Panc1 (cell line): ENCODE results near the gene EIF2B2.

Experiments used
- POLR2AphosphoS5 ChIP-seq: IDR thresholded peaks from 2 replicates; pipeline ENCODE4 v1.6.1; 2012; ENCODE audit warnings: mild to moderate bottlenecking, low read depth, low read length, moderate library complexity
- TF ChIP-seq, protein P1 (sequence below): fragments of 450-650 bp; IDR thresholded peaks from 2 replicates; pipeline ENCODE4 v1.5.1; 2017; ENCODE audit warnings: mild to moderate bottlenecking
- TF ChIP-seq, protein P2 (sequence below), 2 experiments: IDR thresholded peaks; 2 replicates each; pipeline ENCODE4 v1.6.1; 2011 to 2012; ENCODE audit warnings: low read depth in 2 of 2, control low read depth in 1 of 2, low read length in 1 of 2, mild to moderate bottlenecking in 1 of 2, moderate library complexity in 1 of 2; ENCODE audit not compliant: insufficient read depth in 1 of 2

GRCh38 chr14:75042035-75042434 is 39.3 kb downstream of the EIF2B2 start:
- TF ChIP-seq, protein P1, sequence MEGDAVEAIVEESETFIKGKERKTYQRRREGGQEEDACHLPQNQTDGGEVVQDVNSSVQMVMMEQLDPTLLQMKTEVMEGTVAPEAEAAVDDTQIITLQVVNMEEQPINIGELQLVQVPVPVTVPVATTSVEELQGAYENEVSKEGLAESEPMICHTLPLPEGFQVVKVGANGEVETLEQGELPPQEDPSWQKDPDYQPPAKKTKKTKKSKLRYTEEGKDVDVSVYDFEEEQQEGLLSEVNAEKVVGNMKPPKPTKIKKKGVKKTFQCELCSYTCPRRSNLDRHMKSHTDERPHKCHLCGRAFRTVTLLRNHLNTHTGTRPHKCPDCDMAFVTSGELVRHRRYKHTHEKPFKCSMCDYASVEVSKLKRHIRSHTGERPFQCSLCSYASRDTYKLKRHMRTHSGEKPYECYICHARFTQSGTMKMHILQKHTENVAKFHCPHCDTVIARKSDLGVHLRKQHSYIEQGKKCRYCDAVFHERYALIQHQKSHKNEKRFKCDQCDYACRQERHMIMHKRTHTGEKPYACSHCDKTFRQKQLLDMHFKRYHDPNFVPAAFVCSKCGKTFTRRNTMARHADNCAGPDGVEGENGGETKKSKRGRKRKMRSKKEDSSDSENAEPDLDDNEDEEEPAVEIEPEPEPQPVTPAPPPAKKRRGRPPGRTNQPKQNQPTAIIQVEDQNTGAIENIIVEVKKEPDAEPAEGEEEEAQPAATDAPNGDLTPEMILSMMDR, result no peak
- TF ChIP-seq, protein P2, sequence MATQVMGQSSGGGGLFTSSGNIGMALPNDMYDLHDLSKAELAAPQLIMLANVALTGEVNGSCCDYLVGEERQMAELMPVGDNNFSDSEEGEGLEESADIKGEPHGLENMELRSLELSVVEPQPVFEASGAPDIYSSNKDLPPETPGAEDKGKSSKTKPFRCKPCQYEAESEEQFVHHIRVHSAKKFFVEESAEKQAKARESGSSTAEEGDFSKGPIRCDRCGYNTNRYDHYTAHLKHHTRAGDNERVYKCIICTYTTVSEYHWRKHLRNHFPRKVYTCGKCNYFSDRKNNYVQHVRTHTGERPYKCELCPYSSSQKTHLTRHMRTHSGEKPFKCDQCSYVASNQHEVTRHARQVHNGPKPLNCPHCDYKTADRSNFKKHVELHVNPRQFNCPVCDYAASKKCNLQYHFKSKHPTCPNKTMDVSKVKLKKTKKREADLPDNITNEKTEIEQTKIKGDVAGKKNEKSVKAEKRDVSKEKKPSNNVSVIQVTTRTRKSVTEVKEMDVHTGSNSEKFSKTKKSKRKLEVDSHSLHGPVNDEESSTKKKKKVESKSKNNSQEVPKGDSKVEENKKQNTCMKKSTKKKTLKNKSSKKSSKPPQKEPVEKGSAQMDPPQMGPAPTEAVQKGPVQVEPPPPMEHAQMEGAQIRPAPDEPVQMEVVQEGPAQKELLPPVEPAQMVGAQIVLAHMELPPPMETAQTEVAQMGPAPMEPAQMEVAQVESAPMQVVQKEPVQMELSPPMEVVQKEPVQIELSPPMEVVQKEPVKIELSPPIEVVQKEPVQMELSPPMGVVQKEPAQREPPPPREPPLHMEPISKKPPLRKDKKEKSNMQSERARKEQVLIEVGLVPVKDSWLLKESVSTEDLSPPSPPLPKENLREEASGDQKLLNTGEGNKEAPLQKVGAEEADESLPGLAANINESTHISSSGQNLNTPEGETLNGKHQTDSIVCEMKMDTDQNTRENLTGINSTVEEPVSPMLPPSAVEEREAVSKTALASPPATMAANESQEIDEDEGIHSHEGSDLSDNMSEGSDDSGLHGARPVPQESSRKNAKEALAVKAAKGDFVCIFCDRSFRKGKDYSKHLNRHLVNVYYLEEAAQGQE (IDR thresholded peaks at IDR 0.05; ENCODE audit: insufficient read depth in 1 of 2, low read depth in 2 of 2, low read length in 1 of 2), result no peak
- no peak for TF ChIP-seq POLR2AphosphoS5
